D721Med (cell line): ENCODE data around the gene PRIMPOL.
A peak's percentile ranks its signal among the peaks of the same experiment; 100 is the strongest.
"Not testable (repeated sequence)": the region's sequence is repeated elsewhere in the genome, so short reads cannot be mapped to it uniquely, and the experiment has no call there.

Experiments
- DNase-seq: peaks from one replicate; pipeline ENCODE4 v3.0.0; 2011; ENCODE audit warnings: low spot score; ENCODE audit not compliant: insufficient read length
- FAIRE-seq: peaks from 2 replicates; lab custom pipeline; 2011; peaks lifted over from hg19 to GRCh38; lab: Jason Lieb, UNC
- CTCF ChIP-seq: IDR thresholded peaks from 2 replicates; pipeline ENCODE4 v1.5.1; 2012; ENCODE audit warnings: mild to moderate bottlenecking, control low read depth; ENCODE audit not compliant: insufficient read depth; ENCODE audit errors: missing control alignments

The PRIMPOL gene

GRCh38 chr4:184733654-184734524, 84.4 kb downstream of the PRIMPOL start, which contains the start of gene CENPU:
Gene CENPU (minus strand): TSS chr4:184734096. CDS start chr4:184734062, 34 bp downstream.
- TF ChIP-seq CTCF = no peak
- no peak for FAIRE-seq
- DNase-seq = peak; percentile 92

GRCh38 chr4:184734758-184735157, 85.2 kb downstream of the PRIMPOL start:
- DNase-seq (no peak), FAIRE-seq (no peak)
- no peak for TF ChIP-seq CTCF

- not testable (repeated sequence) for FAIRE-seq, DNase-seq
Measured at GRCh38 chr4:184739575-184739974, 90.0 kb downstream of the PRIMPOL start.

GRCh38 chr4:184740980-184741391, 91.4 kb downstream of the PRIMPOL start:
- no peak for TF ChIP-seq CTCF
- no peak for DNase-seq
- no peak for FAIRE-seq

GRCh38 chr4:184741651-184742050, 92.1 kb downstream of the PRIMPOL start:
- FAIRE-seq, DNase-seq: not testable (repeated sequence)

GRCh38 chr4:184743650-184744049, 94.1 kb downstream of the PRIMPOL start:
- DNase-seq (no peak), FAIRE-seq (no peak)
- no peak for TF ChIP-seq CTCF

GRCh38 chr4:184744236-184744635, 94.7 kb downstream of the PRIMPOL start:
- no peak for FAIRE-seq

More at GRCh38 chr4:184744236-184744635, 94.7 kb downstream of the PRIMPOL start:
- TF ChIP-seq CTCF = no peak
- no peak for DNase-seq
